Measurements from ENCODE around the gene GPR63. TPM values are rescaled to one million over a fixed set of nuclear protein-coding genes. Genes with fewer than 3 reads are reported as not detected.

The GPR63 gene
- total and polyA plus RNA-seq, 2 of the 13 experiments (the other 11 are each of a cell fraction or from before 2014, with no cell fraction given): 0.01 to 0.02 TPM

DNA sequence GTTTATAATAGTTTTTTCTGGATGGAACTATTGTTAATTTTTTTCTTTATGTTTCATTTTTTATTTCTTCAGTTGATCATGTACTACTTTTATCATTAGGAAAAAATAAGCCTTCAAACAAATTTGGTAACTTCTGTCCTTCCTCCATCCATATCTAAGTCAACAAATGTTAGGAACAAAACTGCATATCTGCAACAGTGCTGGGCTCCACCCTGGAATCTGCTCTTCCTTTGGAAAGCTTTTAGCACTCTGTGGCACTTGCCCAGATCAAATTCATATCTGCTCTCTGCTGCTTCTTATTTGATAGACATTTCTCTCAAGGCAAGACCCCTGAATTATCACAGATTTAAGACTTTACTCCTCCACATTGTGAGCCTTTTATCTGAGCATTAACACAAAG lies 24.3 kb upstream of the GPR63 start (continued):
- TF ChIP-seq ZNF280D (CRISPR knock-in tag; IDR thresholded peaks at IDR 0.05): no peak
- TF ChIP-seq TAF15 (IDR thresholded peaks at IDR 0.05; ENCODE audit: low read depth, low read length, poor library complexity, severe bottlenecking): no peak
- TF ChIP-seq ZSCAN20 (CRISPR knock-in tag; IDR thresholded peaks at IDR 0.05; ENCODE audit: borderline replicate concordance): no peak
- no peak for TF ChIP-seq ZNF263 (CRISPR knock-in tag; IDR thresholded peaks at IDR 0.05)
- no peak for TF ChIP-seq ZNF740 (CRISPR knock-in tag; IDR thresholded peaks at IDR 0.05)
- TF ChIP-seq ZNF232 (CRISPR knock-in tag; IDR thresholded peaks at IDR 0.05; ENCODE audit: borderline replicate concordance): no peak
- TF ChIP-seq ZSCAN5A (CRISPR knock-in tag; IDR thresholded peaks at IDR 0.05; ENCODE audit: borderline replicate concordance): no peak
- TF ChIP-seq PLRG1 (conservative IDR thresholded peaks at IDR 0.05): no peak
- no peak for TF ChIP-seq ZNF234 (CRISPR knock-in tag; conservative IDR thresholded peaks at IDR 0.05)
- no peak for TF ChIP-seq ZNF619 (CRISPR knock-in tag; IDR thresholded peaks at IDR 0.05)
- TF ChIP-seq SYNCRIP (IDR thresholded peaks at IDR 0.05; ENCODE audit: insufficient read depth, low read depth, low read length): no peak
- TF ChIP-seq ZNF670 (CRISPR knock-in tag; IDR thresholded peaks at IDR 0.05; ENCODE audit: borderline replicate concordance): no peak
- TF ChIP-seq ARNTL (CRISPR knock-in tag; IDR thresholded peaks at IDR 0.05): no peak
